HL-60 (cell line): Measurements from ENCODE around the gene GPAT3.
A peak's percentile ranks its signal among the peaks of the same experiment; 100 is the strongest.
"Not testable (repeated sequence)": the region's sequence is repeated elsewhere in the genome, so short reads cannot be mapped to it uniquely, and the experiment has no call there.

Source experiments
- DNase-seq, 2 experiments: peaks; one replicate each; pipeline ENCODE4 v3.0.0-alpha.2; 2010 to 2020; ENCODE audit warnings: low read depth in 1 of 2, low spot score in 1 of 2
- H3K27ac ChIP-seq: fragments of 250-450 bp; sonication (Bioruptor Pico); replicated peaks from 2 replicates; pipeline ENCODE4 v1.5.1; 2020; ENCODE audit warnings: mild to moderate bottlenecking, moderate library complexity
- H3K27me3 ChIP-seq: fragments of 250-450 bp; sonication (Bioruptor Pico); 2 replicates; pipeline ENCODE4 v1.5.1; 2021; ENCODE audit warnings: mild to moderate bottlenecking, moderate library complexity; ENCODE audit not compliant: insufficient read depth, poor library complexity, severe bottlenecking
- H3K4me3 ChIP-seq: replicated peaks from 2 replicates; pipeline ENCODE4 v1.5.1; 2011; ENCODE audit warnings: mild to moderate bottlenecking, control low read depth, low read length; ENCODE audit not compliant: insufficient read depth
- GABPA ChIP-seq: IDR thresholded peaks from 2 replicates; pipeline ENCODE4 v1.6.1; 2012; ENCODE audit warnings: low read depth
- POLR2AphosphoS5 ChIP-seq: IDR thresholded peaks from 2 replicates; pipeline ENCODE4 v1.6.1; 2012; ENCODE audit warnings: low read depth
- SPI1 ChIP-seq: IDR thresholded peaks from 2 replicates; pipeline ENCODE4 v1.6.1; 2012; ENCODE audit warnings: low read depth, mild to moderate bottlenecking, borderline replicate concordance
- TF ChIP-seq, protein P1 (sequence below): IDR thresholded peaks from 2 replicates; pipeline ENCODE4 v1.6.1; 2012; ENCODE audit warnings: low read depth; ENCODE audit not compliant: insufficient replicate concordance
- TF ChIP-seq, protein P2 (sequence below): IDR thresholded peaks from one replicate; pipeline ENCODE4 v1.5.1; 2011; ENCODE audit warnings: low read length, control low read depth, inconsistent platforms; ENCODE audit not compliant: insufficient read depth

The GPAT3 gene

GRCh38 chr4:83569429-83569828 is 33.5 kb downstream of the GPAT3 start:
- TF ChIP-seq, protein P1, sequence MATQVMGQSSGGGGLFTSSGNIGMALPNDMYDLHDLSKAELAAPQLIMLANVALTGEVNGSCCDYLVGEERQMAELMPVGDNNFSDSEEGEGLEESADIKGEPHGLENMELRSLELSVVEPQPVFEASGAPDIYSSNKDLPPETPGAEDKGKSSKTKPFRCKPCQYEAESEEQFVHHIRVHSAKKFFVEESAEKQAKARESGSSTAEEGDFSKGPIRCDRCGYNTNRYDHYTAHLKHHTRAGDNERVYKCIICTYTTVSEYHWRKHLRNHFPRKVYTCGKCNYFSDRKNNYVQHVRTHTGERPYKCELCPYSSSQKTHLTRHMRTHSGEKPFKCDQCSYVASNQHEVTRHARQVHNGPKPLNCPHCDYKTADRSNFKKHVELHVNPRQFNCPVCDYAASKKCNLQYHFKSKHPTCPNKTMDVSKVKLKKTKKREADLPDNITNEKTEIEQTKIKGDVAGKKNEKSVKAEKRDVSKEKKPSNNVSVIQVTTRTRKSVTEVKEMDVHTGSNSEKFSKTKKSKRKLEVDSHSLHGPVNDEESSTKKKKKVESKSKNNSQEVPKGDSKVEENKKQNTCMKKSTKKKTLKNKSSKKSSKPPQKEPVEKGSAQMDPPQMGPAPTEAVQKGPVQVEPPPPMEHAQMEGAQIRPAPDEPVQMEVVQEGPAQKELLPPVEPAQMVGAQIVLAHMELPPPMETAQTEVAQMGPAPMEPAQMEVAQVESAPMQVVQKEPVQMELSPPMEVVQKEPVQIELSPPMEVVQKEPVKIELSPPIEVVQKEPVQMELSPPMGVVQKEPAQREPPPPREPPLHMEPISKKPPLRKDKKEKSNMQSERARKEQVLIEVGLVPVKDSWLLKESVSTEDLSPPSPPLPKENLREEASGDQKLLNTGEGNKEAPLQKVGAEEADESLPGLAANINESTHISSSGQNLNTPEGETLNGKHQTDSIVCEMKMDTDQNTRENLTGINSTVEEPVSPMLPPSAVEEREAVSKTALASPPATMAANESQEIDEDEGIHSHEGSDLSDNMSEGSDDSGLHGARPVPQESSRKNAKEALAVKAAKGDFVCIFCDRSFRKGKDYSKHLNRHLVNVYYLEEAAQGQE = no peak
- TF ChIP-seq SPI1 (no peak), GABPA (no peak), POLR2AphosphoS5 (no peak)
- TF ChIP-seq, protein P2, sequence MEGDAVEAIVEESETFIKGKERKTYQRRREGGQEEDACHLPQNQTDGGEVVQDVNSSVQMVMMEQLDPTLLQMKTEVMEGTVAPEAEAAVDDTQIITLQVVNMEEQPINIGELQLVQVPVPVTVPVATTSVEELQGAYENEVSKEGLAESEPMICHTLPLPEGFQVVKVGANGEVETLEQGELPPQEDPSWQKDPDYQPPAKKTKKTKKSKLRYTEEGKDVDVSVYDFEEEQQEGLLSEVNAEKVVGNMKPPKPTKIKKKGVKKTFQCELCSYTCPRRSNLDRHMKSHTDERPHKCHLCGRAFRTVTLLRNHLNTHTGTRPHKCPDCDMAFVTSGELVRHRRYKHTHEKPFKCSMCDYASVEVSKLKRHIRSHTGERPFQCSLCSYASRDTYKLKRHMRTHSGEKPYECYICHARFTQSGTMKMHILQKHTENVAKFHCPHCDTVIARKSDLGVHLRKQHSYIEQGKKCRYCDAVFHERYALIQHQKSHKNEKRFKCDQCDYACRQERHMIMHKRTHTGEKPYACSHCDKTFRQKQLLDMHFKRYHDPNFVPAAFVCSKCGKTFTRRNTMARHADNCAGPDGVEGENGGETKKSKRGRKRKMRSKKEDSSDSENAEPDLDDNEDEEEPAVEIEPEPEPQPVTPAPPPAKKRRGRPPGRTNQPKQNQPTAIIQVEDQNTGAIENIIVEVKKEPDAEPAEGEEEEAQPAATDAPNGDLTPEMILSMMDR = no peak
- H3K27ac ChIP-seq = no peak overlapping the region; the same call in 1 of the 2 replicates
- H3K27me3 ChIP-seq = no peaks in the 10 kb centered on the region
- no peak for DNase-seq
- no peak overlapping the region for H3K4me3 ChIP-seq

GRCh38 chr4:83569987-83570386 is 34.1 kb downstream of the GPAT3 start:
- Histone ChIP-seq H3K27ac (no peak overlapping the region; the same call in 1 of the 2 replicates), H3K27me3 (no peaks in the 10 kb centered on the region), H3K4me3 (no peak overlapping the region; the same call in 1 of the 2 replicates)
- TF ChIP-seq, protein P1 = no peak
- peak; percentile 84 for TF ChIP-seq SPI1
- peak; percentile 35 to 88 for DNase-seq

- no peak overlapping the region for H3K27ac ChIP-seq
- no peak for DNase-seq
- H3K4me3 ChIP-seq = no peak overlapping the region
- H3K27me3 ChIP-seq = no peaks in the 10 kb centered on the region
- TF ChIP-seq, protein P1 = peak; percentile 77
- TF ChIP-seq GABPA (no peak), SPI1 (no peak)
- TF ChIP-seq, protein P2 = no peak
These were observed 36.9 kb downstream of the GPAT3 start for GRCh38 chr4:83572848-83573247.

DNA sequence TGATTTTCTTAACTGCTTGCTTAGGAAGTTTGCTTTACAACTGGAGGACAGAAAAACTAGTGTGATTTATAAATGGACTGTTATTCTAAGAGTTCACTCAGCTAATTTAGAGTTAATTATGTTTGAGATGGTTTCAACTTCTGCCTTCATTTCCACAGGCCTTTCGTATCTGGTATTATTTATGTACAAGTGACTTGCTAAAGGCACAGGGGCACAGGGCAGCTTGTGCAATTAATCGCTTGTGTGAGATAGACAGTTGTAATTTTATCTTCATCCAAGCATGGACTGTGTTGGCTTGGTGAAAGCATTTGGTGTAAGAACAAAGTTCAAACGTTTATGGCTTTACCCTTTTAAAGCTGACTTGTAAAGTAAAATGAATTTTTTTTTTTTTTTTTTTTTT is 38.3 kb downstream of the GPAT3 start:
- Histone ChIP-seq H3K4me3 (no peak overlapping the region), H3K27me3 (no peaks in the 10 kb centered on the region), H3K27ac (no peak overlapping the region)
- TF ChIP-seq SPI1 (no peak), GABPA (no peak), POLR2AphosphoS5 (no peak)
- TF ChIP-seq, protein P2 = no peak
- TF ChIP-seq, protein P1 = no peak
- DNase-seq = no peak

DNA sequence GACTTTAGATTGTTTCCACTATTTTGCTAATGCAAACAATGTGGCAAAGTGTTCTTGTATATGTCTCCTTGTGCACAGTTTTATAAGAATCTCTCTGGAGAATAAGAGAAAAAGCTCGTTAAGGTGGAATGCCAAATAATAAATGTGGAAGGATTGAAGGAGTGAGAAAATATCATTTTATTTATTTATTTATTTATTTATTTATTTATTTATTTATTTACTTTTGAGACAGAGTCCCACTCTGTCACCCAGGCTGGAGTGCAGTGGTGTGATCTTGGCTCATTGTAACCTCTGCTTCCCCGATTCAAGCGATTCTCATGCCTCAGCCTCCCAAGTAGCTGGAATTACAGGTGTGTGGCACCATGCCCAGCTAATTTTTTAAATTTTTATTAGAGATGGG is 40.3 kb downstream of the GPAT3 start:
- H3K27ac ChIP-seq, H3K4me3 ChIP-seq, DNase-seq, H3K27me3 ChIP-seq: not testable (repeated sequence)
